ENCODE results near the gene RNF133.
A peak's percentile ranks its signal among the peaks of the same experiment; 100 is the strongest.

The RNF133 gene, protein sequence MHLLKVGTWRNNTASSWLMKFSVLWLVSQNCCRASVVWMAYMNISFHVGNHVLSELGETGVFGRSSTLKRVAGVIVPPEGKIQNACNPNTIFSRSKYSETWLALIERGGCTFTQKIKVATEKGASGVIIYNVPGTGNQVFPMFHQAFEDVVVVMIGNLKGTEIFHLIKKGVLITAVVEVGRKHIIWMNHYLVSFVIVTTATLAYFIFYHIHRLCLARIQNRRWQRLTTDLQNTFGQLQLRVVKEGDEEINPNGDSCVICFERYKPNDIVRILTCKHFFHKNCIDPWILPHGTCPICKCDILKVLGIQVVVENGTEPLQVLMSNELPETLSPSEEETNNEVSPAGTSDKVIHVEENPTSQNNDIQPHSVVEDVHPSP

DNA sequence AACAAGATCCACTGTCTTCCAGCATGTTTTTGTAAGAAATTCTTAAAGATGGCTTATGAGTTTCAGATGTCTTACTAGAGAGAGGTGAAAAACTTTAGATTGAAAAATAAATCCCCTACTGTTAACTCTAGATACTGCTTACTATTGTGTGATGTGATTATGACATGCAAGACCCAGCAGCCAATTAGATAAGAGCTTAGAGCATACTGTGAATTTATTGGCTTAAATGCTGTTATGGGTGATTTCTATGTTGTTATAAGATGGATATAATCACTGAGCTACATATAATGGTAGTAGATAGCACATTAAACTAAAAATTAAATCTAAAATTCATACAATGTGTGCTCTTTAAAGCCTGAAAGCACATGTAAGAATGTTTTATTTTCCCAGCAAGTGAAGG lies at the start of gene RNF133:
Gene RNF133 (minus strand): TSS at position 101 of the 400 bp plus-strand sequence. CDS start 199 bp downstream, outside the sequence.
- no peak for DNase-seq

DNA sequence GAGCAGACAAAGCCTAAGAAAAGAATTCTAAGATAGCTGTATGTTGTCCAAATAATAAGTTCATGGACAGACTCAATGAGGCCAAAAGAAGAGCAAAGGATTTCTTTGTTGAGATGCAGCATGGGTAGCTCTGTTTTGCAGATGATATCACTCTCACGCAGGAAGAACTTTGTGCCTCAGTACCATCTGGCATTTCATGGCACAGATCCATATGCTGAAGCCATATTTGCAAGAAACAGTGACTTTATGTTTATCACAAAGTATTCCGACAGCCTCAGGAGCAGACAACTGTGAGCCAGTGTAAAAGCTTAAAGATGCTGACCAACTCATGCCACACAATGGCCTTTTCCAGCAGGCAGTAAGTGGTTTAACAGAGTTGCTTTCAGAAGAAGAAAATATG lies 49.3 kb upstream of the RNF133 start:
- DNase-seq = no peak

DNA sequence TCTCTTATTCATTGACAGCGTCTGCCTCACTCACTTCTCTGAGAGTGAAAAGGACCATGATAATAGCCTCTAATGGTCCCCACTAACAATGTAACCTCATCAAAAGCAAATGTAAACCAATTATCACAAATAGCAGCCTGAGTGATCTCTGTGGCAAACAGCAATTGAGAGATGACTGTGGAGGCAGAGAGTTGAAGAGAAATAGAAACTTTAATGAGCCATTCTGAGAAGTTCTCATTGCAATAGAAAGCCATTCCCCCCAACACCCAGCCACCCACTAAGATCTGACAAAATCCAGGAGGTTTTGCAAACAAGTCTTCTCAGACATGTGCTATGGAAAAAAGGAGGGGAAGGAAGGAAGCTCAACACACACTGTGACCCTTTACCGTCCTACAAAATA lies 48.0 kb upstream of the RNF133 start:
- DNase-seq = no peak

DNA sequence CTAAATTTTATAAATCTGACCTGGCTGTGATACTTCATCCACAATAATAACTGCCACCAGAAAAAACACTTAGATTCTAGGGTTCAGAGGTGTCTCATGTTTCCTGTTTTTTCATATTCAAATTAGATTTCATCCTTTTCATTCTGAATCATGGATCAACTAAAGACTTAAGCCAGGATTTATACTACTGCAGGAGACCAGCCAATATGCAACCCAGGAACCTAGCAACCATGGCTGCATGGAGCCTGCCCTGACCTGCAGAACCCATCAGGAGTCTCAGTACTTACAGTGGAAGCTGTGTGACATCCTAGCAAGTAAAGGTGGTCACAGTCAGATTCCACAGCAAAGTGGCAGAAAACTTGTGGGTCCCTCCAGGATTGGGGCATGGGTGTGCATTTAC lies 44.3 kb upstream of the RNF133 start:
- no peak for DNase-seq

DNA sequence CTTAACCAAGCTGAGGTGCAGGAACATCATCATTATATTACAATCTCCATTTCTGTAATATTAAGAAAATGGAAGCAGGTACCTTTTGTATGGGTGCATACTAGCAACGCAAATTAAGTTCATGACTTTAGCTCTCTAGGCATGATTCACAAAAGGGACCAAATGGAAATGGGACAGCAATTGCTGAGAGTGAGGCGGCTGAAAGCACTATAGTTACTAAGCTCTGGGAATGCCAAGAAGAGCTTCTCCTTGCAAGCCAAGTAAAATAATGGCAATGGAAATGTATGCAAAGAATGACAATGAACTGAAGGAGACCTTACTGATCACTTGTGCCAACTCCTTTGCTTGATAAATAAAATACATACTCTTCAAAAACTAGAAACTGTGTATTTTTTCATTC lies 40.0 kb upstream of the RNF133 start:
- no peak for DNase-seq

DNA sequence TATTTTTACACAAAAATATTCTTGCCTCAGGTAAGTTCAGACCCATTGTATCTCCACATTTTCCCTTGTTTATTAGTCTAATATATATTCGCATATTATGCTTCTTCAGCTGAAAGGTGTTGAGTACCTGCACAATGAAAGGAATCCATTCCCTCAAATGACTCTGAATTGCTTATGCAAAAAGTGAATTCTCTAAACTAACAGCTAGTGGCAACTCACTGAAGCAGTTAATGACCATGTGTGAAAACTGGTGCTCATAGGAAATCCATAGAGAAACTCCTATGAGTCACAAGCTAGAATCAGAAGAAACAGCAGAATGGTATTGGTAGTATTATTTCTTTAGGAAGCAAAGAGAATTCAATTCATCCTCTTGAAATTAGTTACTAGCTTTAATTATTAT lies 37.3 kb upstream of the RNF133 start:
- DNase-seq = no peak

DNA sequence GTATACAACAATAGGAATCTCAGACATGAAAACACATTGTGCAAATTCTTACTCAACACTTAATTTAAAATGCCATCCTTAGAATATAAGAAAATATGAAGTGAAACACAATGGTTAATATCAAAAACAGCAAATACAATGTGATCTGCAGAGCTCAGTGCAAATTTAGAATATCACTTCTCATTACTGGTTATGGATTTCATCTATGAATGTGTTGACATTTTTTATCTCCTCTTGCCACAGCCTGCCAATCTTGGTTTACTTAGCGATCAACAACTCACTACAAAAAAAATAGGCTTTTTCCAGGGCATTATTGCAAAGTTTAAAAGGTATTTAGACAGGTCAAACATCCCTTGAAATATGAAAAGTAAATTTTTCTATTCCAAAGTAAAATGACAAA lies 28.8 kb upstream of the RNF133 start:
- DNase-seq = peak; percentile 2

DNA sequence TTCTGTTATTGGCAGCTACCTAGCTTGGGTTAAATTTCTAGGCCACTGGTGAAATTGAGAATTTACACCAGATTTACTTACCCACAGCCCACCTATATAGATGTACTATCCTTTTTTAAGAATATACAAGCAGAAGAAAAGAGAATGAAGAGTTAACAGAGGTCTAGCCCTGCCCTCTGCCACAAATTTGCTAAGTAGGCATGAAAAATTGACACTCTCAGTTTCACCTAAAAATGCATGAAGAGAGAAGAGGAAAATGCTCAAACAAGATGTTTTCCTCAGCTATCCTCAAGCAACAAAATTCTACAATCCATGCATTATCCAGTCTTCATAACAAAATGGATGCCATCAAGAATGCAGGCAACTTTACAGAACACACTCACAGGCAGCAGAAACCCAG lies 28.4 kb upstream of the RNF133 start:
- DNase-seq = no peak

DNA sequence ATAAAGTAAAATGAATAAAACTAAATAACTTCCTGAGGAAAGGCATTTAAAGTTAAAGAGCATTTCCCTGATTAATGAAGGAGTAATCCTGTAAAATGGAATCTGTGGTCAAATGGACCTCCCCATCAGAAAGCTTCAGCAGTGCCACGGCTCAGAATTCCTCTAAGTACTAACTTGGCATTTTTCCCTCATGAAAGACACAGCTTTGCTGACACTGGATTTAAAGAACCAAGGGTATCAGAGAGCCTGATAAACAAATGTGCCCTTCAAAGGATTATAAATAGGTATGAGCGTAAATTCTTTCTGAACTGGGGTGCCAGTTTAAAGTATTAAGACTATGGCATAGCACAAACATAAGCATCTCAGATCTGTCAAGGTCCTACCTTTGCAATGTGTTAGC lies 28.0 kb upstream of the RNF133 start:
- DNase-seq = no peak

DNA sequence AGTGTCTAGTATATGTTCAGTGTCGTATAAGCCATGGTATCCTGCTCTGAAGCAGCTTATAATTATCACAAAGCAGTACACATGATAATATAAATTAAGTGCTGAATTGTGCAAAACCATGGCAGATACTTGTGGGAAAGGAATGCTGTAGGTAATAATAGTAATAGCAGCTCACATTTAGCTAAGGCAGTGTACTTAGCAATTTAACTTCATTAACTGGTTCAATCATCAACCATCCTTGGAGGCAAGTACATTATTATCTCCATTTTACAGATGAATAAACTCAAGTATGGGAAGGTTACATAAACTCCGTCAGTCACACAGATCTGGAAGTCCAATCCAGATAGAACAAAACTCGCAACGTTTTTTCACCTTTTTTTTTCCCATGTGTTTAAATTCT lies 25.4 kb upstream of the RNF133 start:
- DNase-seq = no peak

DNA sequence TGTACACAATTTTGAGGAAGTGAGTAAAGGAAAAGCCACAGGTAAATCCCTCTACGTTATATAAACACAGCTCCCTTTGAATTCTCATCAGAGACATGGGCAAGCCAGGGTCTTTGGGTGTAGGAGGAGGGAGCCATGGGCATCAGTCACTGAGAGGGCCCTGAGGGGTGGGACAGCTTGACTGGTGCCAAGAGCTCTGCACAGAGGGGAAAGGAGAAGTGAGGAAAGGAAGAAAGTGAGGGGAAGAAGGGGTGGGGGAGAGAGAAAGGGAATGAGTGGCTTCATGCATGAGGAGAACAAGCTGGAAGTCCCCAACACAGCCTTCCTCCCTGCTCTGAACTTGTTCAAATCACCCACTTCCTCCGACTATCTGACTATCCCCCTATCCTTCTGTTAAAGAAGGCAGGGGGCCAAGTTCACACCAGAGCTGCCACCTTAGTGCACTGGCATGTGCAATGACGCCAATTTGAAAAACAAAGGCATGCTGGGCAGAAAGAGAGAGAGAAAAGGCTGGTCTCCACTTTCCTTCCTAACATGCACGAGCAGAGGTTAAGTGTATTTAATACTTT lies 20.2 kb upstream of the RNF133 start:
- DNase-seq = no peak

DNA sequence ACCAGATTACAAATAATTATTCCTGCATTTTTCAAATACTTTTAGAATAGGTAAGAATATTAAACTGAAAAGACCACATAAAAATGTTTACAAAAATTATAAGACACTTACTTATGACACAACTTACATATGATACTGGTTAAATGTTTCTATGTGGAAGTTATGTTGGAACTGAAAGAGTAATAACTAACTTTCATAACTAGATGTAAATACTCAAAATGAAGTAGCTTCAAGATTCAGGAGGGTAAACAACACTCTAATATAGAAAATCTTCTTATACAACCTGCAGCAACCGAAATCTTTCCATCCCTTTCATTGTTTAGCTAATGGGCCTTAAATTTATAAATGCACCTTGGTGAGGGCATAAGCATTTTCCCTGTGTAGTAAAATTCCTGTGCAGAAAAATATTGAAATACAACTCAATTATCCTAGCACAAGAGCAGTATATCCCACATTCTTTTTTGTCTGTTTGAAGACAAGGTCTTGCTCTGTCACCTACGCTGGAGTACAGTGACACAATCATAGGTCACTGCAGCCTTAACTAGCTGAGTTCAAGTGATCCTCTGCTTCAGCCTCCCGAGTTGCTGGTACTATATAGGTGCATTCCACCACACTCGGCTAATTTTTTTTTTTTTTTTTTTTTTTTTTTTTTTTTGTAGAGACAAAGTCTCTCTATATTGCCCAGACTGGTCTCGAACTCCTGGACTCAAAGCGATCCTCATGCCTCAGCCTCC lies 18.6 kb upstream of the RNF133 start:
- DNase-seq = no peak

DNA sequence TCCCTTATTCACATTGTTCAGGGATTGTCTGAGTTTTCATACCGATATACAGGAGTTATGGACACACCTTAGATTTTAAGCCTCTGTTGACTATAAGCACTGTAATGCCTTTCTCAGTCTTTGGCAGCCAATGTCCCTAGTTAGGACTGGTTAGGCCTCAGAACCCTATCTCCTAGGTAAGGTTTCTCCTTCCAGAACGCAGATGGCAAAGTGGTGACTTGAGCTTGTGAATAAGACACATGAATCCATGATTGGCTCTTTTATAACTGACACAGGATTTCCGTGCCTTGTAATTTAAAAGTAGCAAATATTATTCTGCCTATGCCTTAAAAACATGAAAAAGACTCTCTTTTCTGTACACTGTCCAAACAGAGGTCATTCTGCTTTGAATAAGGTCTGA lies 16.3 kb upstream of the RNF133 start:
- no peak for DNase-seq

DNA sequence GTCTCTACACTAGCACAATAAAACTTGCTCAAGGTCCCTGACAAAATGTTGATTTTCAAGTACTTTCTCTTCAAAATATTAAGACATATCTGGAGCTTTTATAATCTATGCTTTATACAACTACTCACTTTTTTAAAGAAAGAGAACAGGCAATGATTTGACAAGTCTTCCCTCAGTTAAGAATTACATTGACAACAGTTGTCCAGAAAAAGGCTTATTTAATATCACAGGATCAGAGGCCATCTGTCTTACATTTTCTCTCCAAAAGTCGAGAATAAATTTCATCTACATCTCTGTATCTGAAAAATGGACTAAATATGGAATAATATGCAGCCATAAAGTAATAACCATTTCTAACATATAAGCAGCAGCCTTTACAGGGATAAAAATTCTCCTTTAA lies 12.0 kb upstream of the RNF133 start:
- DNase-seq = no peak

DNA sequence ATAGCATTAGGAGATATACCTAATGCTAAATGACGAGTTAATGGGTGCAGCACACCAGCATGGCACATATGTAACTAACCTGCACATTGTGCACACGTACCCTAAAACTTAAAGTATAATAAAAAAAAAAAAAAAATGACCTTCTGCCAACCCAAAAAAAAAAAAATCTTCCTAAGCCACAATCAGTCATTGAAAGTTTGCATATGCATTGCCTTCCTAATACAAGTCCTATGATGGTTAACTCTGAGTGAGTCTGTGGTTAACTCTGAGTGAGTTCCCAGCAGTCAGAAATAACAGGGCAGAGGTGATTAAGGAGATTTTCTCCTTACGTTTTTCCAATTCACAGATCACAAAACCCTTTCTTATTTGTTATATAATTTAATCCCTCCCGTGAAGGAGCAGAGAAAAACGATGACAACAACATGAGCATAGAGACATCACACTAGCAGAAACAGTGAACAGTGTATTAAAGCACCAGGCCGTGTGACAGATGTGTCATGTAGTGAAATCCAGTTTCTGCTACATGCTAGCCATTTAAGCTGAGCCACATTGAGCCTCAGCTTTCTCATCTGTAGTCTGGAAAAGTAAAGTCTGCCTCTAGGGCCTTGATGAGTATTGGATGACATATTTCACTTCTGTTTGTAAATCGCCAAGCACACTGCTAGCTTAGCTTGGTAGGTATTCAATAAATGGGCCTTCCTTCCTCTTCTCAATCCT lies 11.2 kb upstream of the RNF133 start:
- DNase-seq = no peak

DNA sequence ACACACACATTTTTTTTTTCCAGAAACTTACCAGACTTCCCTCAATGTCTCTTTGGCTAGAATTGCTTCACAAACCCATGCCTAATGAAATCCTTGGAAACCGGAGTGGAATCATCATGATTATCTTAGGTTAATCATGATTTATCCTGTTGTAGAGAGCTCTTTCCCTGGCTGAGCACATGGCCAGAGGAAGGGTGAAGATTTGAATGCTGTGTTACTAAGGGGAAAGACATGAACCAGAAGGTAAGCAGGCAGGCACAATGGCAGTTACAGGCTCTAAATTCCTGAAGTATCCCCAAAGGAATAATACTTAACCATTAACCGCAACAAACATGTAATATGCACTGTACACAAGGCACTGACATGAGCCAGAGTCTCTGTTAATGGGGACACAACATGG lies 7.9 kb upstream of the RNF133 start:
- no peak for DNase-seq

DNA sequence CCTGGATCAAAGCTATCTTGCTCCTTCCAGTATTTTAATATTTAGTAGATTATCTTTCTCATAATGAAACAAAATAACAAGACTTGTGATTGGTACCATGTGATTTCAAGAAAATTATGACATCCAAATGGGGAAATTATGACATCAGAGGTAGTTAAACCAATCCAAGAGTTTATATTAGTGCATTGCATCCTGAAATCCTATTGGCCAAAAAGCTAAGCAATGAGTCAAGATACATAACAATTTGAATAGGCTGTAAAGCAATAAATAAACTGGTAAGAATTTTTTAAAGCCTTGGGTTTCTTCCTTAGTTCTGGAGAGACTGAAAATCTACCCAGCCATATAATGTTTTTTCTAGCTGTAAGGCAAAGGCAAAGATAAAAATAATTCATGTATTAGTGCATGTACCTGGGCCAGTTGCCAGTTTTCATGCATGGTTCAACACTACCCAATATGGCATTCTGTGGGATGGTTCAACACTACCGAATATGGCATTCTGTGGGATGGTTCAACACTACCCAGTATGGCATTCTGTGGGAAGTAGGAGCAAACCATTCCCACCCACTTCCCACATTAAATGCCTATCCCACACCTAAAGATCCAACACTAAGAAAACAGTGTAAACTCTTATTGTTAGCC lies 4.1 kb upstream of the RNF133 start, which contains the start of gene RNF148:
Gene RNF148 (minus strand): TSS at position 51 of the 639 bp plus-strand sequence. CDS start 172 bp downstream, outside the sequence.
- no peak for DNase-seq

DNA sequence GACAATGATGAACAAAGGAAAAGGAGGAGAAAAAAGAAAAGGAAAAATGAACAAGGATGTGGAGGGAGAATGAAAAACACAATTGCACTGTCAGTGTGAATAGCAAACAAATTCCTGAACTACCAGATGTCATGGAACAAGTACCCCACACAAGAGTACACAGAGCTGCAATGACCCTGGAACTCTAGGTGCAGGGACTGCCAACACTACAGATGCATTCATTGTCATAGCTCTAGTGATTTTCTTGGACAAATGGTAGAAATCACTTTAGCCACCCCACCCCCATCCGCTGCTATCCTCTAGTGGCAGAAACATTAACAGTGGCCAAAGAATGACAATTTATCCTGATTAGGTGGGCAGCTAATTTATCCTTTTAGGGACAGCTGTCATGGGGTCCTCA lies 3.1 kb downstream of the RNF133 start:
- no peak for DNase-seq

DNA sequence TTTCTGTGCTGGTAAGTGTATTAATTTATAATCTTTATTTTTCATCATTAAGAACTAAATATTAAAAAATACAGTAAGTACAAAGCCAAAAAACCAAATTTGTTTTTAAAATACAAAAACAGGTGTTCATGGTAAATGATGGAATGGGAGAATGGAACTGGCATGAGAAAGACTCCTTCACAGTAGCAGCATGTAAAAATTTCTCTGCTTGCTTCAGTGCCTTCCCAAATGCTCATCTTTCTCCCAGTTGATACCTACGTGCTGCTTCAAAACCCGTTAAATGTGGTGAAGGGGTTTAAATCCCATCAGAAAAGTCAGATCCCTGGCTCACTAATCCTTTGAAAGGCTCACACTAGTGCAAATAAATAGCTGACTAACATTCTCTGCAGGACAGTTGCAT lies 4.2 kb downstream of the RNF133 start:
- no peak for DNase-seq

DNA sequence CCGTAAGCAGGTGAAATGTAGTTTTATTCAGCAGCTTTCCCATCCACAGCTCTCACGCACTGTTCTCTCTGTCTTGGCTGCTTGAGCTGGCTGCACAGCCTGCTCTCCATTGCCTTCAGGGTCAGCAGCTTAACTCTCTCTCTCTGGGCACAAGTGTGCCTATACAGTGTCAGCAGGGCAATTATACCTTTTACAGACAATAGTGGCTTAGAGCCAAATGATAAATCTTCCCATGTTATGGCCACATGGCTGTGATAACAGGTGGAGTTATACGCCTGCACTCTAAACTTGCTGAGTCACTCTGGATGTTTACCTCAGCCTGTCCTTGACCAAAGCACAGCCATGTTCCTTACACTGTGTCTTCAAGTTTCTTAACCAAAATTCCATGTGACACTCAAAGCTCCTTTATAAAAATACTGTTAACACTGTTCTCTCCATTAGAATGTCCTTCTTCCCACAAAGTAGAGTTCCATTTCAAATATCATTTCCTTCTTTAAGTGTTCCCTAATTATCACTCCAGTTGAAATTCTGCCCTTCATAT lies 6.1 kb downstream of the RNF133 start:
- DNase-seq = no peak

DNA sequence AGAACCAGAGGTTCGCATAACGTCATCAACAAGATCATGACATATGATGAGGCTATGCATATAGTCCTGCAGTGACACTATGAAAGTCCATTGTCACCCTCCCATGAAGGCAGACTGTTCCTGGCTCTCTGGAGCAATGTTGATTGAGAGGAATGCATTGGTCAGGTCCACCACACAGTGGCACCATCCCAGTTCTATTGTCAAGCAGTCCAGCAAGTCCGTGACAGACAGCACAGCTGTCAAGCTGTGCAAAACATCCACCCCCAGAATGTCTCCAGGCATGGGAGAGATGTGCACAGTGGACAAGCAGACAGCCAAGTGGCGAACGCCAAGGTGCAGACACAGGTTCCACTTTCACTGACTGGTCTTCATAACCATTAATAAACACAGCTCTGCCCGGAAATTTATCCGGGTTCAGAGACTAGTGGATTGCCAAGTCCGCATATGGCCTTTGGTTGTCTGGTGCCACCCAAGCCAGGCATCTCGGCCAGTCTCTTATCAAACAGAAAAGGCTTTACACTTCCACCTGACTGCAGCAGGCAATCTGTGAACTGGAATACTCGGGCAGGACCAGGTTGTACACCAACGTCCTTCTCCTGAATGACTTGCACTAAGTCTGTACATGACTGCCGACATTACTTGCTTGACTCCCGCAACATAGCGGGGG lies 7.2 kb downstream of the RNF133 start:
- no peak for DNase-seq

Data from OCI-M1 (cell line).